Putamen (tissue), 1 donor: ENCODE data around the gene COL16A1.

ENCODE experiments used
- DNase-seq: peaks from one replicate; pipeline ENCODE4 v3.0.0-alpha.2; 2016; ENCODE audit warnings: low spot score

The COL16A1 gene

GRCh38 chr1:31706384-31707058, 2.7 kb upstream of the COL16A1 start:
- no peak for DNase-seq

- peak; percentile 62 for DNase-seq
Observed at GRCh38 chr1:31705080-31705866, 1.5 kb upstream of the COL16A1 start.

GRCh38 chr1:31704271-31705079, 658 bp upstream of the COL16A1 start:
- DNase-seq: no peak

GRCh38 chr1:31702836-31703404, 897 bp downstream of the COL16A1 start:
- no peak for DNase-seq

- peak; percentile 94 for DNase-seq
Observed at GRCh38 chr1:31701091-31701736, 2.6 kb downstream of the COL16A1 start.

GRCh38 chr1:31700468-31701090, 3.2 kb downstream of the COL16A1 start:
- no peak for DNase-seq

- DNase-seq: no peak
Observed at GRCh38 chr1:31699341-31699891, 4.4 kb downstream of the COL16A1 start.

- no peak for DNase-seq
Observed at GRCh38 chr1:31697369-31697984, 6.3 kb downstream of the COL16A1 start.

- DNase-seq: peak; percentile 96
Observed at GRCh38 chr1:31696242-31696641, 7.6 kb downstream of the COL16A1 start.

GRCh38 chr1:31695327-31695726, 8.5 kb downstream of the COL16A1 start:
- no peak for DNase-seq

- DNase-seq: peak; percentile 94
Observed at GRCh38 chr1:31694964-31695313, 8.9 kb downstream of the COL16A1 start.

GRCh38 chr1:31694069-31694963, 9.5 kb downstream of the COL16A1 start:
- DNase-seq: no peak

- no peak for DNase-seq
Observed at GRCh38 chr1:31693231-31693630, 10.6 kb downstream of the COL16A1 start.

- no peak for DNase-seq
Observed at GRCh38 chr1:31691951-31692350, 11.9 kb downstream of the COL16A1 start.

- no peak for DNase-seq
Observed at GRCh38 chr1:31691446-31691845, 12.4 kb downstream of the COL16A1 start.

- no peak for DNase-seq
Observed at GRCh38 chr1:31690921-31691320, 12.9 kb downstream of the COL16A1 start.

- no peak for DNase-seq
Observed at GRCh38 chr1:31689854-31690253, 14.0 kb downstream of the COL16A1 start.

- no peak for DNase-seq
Observed at GRCh38 chr1:31689379-31689778, 14.4 kb downstream of the COL16A1 start.

- DNase-seq: no peak
Observed at GRCh38 chr1:31688233-31688918, 15.4 kb downstream of the COL16A1 start.
